Muscle of arm (tissue), 12 donors: ENCODE results near the gene CDH4. TPM values are rescaled to one million over a fixed set of nuclear protein-coding genes. Genes with fewer than 3 reads are reported as not detected.
"Not testable (repeated sequence)": the region's sequence is repeated elsewhere in the genome, so short reads cannot be mapped to it uniquely, and the experiment has no call there.

ENCODE experiments used
- DNase-seq: peaks from one replicate; pipeline ENCODE4 v3.0.0-alpha.2; 2013
- polyA plus RNA-seq, 12 donors: library from polyadenylated mRNA; unstranded; fragments of 120-200 nt; gene quantifications; one replicate each; pipeline ENCODE4 v1.2.1, GENCODE V29; 2013; ENCODE audit not compliant: insufficient read length in 12 of 12

CDH4 gene
- polyA plus RNA-seq, 12 donors: 0.79 to 1.4 (median 1.0) TPM; not detected in 2

DNA sequence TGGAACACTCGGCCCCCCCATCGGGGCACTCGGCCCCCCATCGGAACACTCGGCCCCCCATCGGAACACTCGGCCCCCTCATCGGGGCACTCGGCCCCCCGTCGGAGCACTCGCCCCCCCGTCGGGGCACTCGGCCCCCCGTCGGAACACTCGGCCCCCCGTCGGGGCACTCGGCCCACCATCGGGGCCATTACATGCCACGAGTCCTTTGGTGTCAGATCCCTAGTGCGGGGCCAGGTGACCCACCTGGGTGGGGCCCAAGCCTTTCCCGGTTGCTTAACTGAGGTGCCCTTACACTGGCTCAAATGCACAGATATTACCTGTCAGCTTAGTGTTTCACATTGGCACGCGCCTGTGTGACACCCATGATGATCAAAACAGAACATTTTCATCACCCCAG lies 717.7 kb downstream of the CDH4 start:
- no peak for DNase-seq

DNA sequence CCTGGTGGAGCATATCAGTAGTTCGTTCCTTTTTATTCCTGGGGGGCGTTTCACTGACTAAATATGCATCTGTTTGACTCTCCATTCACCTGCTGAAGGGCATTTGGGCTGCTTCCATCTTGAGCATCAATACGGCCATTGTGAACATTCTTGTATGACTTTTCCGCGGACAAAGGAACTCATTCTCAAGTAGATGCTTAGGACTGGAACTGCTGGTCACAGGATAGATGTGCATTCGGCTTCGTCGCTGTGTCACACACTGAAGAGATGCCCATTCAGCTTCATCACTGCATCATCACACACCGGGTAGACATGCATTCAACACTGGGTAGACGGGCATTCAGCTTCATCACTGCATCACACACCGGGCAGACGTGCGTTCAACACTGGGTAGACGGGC lies 718.3 kb downstream of the CDH4 start:
- DNase-seq: no peak

DNA sequence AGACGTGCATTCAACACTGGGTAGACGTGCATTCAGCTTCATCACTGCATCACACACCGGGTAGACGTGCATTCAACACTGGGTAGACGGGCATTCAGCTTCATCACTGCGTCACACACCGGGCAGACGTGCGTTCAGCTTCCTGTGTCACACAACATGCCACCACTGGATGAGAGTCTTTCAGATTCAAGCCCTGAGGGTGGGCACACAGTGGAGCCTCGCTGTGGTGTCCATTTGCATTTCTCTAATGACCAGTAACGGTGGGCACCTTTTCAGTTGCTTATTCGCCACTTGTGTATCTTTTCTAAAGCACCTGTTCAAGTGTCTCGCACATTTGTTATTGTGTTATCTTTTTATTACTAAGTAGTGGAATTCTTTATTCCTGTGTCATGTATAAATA lies 719.5 kb downstream of the CDH4 start:
- DNase-seq: not testable (repeated sequence)

DNA sequence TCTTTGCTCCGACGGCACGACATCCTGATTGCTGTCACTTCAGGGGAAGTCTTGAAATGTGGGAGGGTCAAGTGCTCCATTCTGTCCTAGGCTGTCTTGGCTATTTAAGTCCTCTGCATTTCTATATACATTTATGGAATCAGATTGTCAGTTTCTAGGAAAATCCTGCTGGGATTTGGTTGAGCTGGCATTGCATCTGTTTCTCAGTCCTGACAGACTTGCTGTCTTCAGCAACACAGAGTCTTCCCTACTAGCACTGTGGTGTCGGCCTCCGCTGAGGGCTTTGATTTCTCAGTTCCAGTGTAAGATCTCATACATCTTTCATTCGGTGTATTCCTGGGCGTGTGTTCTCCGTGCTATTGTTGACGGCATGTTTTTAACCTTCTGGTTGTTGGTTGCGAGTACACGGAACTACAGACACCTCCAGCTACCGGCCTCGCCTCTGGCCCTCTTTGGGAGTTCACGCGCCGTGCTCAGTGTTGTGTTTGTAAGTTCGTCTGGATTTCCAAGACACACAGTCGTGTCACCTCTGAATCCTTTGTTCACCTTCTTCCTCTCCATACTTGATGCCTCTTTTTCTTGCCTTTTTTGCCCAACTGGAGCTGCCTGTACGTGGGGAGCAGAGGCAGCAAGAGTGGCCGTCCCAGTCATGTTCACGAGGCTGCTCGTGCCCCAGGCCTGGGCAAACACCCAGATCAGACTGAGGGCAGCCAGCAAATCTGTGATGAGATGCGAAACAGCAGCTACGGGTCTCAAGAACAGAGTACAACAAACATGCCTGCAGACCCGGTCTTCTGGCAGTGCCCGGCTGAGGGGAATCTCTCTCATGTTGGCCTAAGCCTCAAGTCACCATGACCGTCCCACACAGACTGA lies 720.8 kb downstream of the CDH4 start:
- DNase-seq: no peak

DNA sequence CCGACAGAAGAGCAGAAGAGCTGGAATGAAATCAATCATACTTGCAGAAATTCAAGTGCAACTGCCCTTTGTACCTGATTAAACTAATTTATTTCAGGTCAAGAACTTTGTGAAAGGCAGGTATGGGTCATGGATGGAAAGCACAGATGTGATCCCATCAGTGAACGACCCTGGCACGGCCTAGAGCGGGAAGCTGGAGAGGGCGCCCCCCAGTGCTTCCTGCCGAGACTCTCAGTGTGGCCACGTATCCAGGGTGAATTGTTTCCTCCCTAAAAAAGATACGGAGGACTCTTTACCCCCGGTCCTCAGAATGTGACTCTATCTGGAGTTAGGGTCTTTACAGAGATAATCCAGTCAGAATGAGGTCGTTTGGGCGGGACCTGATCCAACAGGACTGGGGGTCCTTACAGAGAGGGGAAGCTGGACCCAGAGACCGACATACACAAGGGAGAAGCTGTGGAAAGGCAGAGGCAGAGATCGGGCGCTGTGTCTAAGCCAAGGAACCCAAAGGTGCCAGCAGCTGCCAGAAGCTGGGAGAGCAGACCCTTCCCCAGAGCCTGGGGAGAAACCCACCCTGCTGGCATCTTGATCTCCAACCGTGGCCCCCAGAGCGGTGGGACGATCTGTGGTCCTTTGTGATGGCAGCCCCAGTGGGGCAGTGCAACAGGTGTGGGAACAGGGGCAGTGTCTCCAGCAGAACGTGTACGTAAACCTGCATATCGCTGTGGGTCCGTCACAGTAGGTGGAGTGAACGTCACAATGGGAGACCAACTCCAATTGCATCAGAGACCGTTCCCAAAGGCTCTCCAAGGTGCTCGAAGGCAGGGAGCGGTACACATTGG lies 721.7 kb downstream of the CDH4 start:
- DNase-seq: no peak

DNA sequence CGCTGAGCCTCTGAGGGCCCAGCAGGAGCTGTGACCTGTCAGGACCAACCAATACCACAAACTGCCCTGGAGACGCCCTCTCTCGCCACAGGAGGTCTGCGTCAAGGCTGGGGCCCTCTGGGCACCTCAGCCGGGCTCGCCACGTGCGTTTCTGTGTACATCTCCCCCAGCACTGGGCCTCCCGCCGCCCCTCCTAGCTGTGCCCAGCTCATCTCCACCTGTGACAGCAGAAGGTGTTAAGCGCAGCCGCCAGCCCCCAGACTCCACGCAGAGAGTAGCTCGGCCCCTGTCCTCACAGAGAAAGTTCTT lies 722.2 kb downstream of the CDH4 start:
- DNase-seq: no peak

DNA sequence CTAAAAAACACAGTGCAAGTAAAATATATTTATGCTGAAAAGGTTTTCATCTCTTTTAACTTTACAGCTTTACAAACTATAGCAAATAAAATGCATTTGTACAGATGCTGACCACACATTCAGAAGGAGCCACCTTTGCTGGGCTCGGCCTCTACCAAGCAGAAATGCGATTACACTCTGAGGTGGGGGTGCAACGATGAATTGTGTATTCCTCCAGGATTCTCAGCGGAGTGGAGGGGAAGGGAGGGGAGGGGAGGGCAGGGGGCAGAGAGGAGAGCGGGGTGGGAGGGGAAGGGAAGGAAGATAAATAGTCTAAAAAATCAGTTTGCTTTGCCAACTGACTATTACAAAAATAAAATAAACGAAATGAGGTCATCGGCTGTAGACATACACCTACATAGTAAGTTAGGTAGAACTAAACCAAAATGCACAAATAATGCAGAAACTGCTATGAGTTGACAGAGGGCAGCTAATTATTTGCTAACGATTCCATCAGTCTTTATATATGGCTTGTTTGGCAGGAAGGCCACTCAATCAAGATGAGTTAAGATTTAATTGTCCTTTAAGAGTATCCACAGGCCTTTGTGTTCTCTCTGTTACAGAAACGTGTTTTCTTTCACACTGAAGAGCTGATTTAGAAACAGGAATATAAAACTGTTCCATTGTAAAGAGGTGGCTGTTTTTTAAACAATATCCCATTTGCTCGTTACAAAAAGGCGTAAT lies 723.5 kb downstream of the CDH4 start:
- no peak for DNase-seq

DNA sequence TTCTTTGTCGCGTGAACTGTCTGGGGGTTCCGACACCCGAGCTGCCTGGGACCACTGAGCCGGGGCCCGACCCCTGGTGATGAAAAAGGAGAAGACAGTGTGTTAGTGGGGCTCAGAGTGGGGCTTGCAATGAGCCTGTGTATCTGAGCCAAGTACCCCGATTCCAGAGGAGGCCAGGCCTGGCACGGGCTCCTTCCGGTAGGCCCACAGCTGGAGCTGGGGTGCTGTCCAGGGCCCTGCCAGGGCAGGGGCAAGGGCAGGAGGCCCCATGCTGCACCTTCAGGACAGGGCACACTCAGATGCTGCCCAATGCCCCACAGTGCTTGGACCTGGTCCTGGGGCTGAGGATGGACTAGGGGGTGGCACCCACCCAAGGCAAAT lies 724.2 kb downstream of the CDH4 start:
- DNase-seq: no peak

DNA sequence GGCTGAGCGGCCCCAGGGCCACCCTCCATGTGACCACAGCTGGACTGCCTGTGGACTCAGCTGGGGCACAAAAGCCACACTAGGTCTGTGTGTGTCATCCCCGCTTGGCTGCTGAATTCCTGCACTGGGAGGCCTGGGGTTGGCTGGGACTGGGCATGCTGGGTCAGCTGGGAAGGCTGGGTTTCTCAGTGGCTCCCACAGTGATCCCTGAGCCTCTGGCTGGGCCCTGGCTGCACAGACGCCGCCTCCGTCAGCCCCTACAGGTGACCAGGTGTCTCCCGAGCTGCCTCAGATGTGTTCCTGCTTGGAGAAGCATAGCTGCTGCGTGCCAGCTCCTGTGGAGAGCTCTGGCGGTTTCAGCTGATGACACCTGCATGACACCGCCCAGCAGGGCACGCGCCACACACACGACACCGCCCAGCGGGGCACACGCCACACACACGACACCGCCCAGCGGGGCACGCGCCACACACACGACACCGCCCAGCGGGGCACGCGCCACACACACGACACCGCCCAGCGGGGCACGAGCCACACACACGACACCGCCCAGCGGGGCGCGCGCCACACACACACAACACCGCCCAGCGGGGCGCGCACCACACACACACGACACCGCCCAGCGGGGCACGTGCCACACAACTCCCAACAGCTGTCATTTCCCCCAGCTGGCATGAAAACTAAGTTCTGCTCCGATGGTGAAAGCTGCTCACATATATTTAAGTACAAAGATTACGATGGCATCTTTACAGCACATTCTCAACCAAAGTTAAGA lies 724.8 kb downstream of the CDH4 start:
- no peak for DNase-seq

DNA sequence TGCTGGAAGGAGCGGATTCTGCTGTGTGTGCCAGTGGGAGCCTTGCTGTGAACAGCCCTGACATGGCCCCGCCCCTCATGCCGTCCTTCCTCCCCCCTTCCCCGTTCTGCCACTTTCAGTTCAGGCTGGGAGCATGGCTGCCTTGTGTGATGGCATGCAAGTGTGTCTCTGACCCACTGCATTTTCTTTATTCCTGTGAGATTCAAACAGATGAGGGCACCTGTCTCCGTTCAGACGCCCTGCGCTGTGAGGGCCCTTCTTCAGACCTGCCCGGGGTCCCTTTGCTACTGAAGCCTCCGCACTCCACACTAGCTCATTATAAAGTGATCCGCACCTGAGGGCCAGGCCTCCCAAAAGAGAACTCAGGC lies 725.3 kb downstream of the CDH4 start:
- no peak for DNase-seq

DNA sequence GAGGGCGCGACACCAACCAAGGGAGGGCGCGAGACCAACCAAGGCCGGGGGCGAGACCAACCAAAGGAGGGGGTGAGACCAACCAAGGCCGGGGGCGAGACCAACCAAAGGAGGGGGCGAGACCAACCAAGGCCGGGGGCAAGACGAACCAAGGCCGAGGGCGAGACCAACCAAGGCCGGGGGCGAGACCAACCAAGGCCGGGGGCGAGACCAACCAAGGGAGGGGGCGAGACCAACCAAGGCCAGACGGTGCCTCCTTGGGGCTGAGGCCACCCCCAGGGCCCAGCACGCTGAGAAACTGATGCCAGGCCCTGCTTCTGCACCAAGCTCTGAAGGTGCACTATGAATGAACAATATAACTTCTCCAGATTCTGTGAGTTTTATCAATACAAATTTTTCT lies 726.4 kb downstream of the CDH4 start:
- DNase-seq: no peak

DNA sequence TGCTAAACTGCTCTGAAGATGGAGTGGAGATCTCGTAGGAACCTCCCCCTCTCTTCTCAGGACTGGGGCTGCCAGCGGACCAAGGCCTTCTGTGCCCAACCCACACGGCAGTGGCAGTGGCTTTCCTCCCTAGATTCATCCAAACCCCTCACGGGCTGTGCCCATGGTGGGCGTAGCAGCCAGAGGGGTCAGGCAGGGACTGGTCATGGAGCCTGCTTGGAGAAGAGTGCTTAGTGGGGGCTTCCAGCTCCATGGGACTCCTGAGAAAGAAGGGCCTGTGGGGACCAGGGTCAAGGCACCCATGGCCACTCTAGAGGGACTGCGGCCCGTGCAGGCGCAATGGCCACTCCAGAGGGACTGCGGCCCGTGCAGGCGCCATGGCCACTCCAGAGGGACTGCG lies 727.0 kb downstream of the CDH4 start:
- no peak for DNase-seq

DNA sequence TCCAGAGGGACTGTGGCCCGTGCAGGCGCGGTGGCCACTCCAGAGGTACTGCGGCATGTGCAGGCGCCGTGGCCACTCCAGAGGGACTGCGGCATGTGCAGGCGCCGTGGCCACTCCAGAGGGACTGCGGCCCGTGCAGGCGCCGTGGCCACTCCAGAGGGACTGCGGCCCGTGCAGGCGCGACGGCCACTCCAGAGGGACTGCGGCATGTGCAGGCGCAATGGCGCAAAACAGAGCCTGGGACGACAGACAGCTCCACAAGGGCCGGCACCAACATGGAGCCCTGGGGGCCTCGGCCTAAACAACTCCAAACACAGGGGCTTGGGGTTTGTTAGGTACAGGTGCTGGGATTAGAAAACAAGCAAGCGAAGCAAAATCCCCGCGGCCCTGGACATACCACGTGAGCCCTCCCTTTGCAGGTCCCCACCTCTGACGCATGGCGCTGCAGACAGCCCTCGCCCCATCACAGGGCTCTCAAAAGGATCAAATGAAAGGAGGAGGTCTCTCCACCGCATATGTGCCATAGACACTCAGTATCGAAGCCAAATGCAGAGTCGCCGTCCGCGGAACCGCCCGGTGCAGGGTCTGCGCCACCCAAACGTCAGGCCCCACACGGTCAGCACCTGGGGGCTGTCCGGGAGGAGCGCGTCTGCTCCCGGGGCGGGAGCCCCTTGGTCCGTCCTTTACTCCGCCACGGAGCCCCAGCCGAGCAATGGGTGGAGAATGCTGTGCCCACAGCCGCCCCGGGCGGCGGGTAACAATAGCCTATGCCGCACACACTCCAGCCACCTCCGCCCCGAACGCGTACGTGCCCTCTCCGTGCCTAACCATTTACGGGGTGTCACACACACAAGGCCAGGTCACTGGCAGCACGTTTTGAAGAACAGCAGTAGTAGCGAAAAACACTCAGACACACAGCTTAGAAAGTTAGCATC lies 727.9 kb downstream of the CDH4 start:
- DNase-seq: no peak

DNA sequence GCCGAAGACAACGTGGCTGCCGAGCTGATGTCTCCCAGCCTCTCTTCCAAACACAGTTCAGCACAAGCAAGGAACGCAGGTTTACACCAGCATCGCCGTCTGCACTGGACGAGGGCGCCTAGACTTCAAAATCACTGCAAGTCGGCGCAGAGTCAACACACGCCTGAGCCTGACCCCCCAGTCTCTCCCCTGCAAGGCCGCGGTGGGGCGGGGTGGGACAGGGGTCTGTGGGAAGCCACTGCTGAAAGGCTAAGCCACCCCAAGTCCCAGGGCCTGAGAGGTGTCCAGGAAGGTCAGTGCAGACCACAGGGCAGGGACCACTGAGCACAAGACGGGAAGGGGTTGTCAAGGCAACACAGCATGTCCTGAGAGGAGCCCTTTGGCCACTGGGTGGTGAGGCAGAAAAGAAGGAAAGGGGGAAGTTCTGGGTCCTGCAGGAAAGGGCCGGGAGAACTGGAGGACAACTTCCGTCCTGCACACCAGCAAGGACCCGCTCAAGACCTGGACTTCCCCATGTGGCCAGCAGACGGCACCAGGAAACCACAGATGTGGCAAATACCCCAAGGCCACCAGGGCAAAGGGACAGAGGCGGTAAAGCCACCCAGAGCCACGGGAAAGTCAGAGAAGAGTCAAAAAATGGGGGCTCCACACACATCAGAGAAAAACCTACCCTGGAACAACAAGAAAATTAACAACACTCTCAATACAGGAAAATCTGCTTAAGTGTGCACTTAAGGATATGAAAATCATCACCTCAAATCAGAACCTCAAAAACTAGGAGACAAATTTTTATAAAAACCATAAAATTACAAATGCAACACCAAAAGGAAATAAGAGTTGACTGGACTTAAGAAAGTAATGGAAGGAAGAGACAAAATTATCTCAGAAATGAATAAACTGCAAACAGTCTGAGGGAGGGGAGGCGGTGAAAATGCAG lies 728.9 kb downstream of the CDH4 start:
- DNase-seq: no peak

DNA sequence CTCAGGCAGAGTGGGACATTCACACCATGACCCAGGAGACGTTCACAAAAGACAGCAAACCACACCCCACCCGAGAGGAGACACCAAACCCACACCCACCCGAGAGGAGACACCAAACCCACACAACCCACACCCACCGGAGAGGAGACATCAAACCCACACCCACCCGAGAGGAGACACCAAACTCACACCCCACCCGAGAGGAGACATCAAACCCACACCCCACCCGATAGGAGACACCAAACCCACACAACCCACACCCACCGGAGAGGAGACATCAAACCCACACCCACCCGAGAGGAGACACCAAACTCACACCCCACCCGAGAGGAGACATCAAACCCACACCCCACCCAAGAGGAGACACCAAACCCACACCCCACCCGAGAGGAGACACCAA lies 729.6 kb downstream of the CDH4 start:
- not testable (repeated sequence) for DNase-seq

DNA sequence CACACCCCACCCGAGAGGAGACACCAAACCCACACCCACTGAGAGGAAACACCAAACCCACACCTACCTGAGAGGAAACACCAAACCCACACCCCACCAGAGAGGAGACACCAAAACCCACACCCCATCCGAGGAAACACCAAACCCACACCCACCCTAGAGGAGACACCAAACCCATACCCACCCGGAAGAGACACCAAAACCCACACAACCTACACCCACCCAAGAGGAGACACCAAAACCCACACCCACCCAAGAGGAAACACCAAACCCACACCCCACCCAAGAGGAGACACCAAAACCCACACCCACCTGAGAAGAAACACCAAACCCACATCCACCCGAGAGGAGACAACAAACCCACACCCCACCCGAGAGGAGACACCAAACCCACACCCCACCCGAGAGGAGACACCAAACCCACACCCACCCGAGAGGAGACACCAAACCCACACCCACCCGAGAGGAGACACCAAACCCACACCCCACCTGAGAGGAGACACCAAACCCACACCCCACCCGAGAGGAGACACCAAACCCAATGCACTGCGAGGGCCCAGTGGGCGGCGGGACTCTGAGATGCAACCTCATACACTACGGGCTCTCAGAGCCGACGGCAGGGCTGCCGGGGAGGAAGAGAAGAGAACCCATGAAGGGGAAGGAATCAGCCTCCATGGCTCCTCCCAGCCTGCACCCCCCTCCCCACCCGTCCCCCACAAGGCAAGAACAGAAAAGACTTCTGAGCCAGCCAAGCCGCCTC lies 730.3 kb downstream of the CDH4 start:
- no peak for DNase-seq

DNA sequence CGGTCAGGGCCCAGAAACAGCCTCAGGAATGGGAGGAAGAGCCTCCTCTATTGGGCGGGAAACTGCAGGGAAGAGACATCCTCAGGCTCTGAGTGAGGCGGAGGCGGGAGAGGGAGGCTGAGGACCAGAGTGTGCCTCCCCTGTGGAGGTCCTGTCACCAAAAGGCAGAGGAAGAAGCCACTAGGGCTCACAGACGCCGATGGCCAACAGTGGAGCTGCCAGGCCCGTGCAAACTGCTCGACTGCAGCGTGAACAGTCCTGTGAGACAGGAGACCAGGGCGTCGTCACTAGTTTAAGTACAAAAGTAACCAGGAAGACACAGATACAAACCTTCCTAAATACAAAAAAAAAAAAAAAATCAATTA lies 730.9 kb downstream of the CDH4 start:
- DNase-seq: no peak

DNA sequence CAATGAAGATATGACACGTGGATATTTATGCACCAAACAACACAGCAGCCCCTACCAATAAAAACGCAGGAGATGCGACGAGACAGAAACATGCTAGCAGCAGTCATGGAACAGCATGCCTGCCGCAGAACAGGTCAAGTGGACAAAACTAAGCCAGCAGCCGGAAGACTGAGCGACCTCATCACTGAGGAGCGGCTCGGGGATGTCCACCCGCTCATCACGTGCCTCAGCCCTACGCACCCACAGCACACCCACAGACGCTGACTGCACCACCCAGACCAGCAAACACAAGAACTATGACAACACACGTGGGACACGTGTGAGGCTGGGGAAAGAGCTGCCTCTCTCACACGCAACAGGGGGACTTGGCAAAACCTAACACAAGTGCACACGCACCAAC lies 731.9 kb downstream of the CDH4 start:
- no peak for DNase-seq

DNA sequence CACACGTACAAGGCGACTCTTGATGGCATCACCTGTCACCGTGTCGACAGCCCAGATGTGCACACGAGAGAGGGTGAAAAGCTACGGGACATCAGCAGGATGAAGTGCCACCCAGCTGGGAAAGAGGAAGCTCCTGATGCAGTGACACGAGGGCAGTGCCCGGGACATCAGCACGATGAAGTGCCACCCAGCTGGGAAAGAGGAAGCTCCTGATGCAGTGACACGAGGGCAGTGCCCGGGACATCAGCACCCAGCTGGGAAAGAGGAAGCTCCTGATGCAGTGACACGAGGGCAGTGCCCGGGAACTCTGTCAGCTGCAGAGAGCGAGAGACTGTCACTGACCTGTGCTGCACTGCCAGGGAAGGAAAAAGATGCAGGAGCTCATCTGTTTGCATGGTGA lies 732.4 kb downstream of the CDH4 start:
- not testable (repeated sequence) for DNase-seq
